ENCODE data around the gene CUBN. TPM values are rescaled to one million over a fixed set of nuclear protein-coding genes. Genes with fewer than 3 reads are reported as not detected.

The CUBN gene
- total RNA-seq (2021; fragmentation: NEBNext Ultra II Directional; extraction: Animal tissue kit (Norgen Biotek cat#: 25700)), result 1 to 10 TPM in 3 of 6 experiments, under 1 TPM in 3; 0.43 to 1.7 (median 1.2) TPM
- long read RNA-seq, partial matches to known transcripts, result 1 of 2 reads
- long read RNA-seq, other reads (novel, unspliced or antisense), result 1 of 2 reads

DNA sequence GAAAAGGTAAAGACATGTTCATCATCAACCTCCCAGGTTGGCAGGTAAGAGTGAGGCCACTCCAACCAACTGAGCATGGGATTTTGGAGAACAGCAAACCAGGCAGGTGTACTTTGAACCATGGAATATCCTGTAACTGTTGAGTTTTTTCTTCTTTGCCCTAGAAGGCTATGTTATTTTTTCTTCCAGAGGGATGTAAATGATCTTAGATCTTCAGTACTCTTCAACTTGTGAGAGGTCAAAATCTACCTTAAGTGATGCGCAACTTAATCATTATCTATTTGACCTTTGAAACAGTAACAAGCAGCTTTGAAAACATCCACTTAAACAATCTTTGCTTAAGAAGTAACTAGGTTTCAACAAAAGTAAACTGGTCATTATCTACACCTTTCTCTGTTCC, at the start of gene CUBN:
CUBN (minus strand) TSS at position 71 of the 400 bp plus-strand sequence; CDS start at position 25, 46 bp downstream.
- no peaks in the 10 kb centered on the region for H3K9me3 Mint-ChIP-seq
- no peak within 1 kb of the TSS for H3K27ac Mint-ChIP-seq
- peaks cover 1% of the 10 kb centered on the region for H3K27me3 Mint-ChIP-seq (ENCODE audit: insufficient read depth)
- H3K4me1 Mint-ChIP-seq (ENCODE audit: low read depth), result peaks cover 12% of the 10 kb centered on the region
- DNase-seq, result no peak
- no peaks in the 10 kb centered on the region for H3K36me3 Mint-ChIP-seq (ENCODE audit: low read depth)
- TF ChIP-seq, protein P1, sequence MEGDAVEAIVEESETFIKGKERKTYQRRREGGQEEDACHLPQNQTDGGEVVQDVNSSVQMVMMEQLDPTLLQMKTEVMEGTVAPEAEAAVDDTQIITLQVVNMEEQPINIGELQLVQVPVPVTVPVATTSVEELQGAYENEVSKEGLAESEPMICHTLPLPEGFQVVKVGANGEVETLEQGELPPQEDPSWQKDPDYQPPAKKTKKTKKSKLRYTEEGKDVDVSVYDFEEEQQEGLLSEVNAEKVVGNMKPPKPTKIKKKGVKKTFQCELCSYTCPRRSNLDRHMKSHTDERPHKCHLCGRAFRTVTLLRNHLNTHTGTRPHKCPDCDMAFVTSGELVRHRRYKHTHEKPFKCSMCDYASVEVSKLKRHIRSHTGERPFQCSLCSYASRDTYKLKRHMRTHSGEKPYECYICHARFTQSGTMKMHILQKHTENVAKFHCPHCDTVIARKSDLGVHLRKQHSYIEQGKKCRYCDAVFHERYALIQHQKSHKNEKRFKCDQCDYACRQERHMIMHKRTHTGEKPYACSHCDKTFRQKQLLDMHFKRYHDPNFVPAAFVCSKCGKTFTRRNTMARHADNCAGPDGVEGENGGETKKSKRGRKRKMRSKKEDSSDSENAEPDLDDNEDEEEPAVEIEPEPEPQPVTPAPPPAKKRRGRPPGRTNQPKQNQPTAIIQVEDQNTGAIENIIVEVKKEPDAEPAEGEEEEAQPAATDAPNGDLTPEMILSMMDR (IDR thresholded peaks at IDR 0.05), result no peak
- no peak within 1 kb of the TSS for H3K4me3 Mint-ChIP-seq

DNA sequence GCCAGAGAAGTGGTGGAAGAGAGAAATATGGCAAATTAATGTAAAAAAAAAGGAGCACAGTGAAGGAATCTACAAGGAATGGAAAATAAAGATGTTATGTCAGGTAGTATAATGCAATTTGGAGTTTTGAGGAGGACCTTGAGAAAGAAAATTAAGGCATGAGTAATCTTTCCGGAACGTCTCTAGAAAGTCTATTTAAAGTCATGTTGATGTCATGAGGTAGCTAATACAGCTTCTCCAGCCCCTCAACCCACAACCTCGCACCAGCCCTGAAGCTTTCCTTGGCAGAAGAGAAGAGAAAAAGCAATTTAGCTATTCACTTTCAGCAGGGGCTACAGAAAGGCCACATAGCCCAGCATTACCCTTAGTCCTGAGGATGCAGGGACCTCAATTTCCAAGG, 49.4 kb upstream of the CUBN start:
- TF ChIP-seq, protein P1 (IDR thresholded peaks at IDR 0.05), result no peak
- no peaks in the 10 kb centered on the region for H3K9me3 Mint-ChIP-seq
- no peak overlapping the region for H3K4me3 Mint-ChIP-seq
- H3K4me1 Mint-ChIP-seq (ENCODE audit: low read depth), result peaks cover 33% of the 10 kb centered on the region
- no peaks in the 10 kb centered on the region; the same call in 1 of the 2 replicates for H3K27me3 Mint-ChIP-seq (ENCODE audit: insufficient read depth)
- DNase-seq, result no peak
- no peaks in the 10 kb centered on the region for H3K36me3 Mint-ChIP-seq (ENCODE audit: low read depth)
- H3K27ac Mint-ChIP-seq, result no peak overlapping the region

DNA sequence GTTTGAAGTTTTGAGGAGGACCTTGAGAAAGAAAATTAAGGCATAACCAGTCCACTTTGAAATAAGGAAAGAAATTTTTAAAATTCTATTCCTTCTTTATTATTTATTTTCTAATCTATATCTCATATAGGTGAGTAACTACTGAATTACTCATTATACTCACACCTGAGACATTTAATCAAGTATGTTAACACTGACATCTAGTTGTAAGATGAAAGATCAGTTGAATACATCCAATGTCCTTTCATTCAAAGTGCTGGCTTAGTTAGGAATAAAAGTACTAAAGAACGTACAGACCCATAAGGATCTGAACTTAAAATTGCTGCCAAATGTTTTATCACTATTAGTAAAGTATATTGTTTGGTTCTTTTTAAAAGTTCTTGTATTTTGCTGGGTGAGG, 48.4 kb upstream of the CUBN start:
- Mint-ChIP-seq H3K27me3 (ENCODE audit: insufficient read depth) (no peaks in the 10 kb centered on the region; the same call in 1 of the 2 replicates), H3K27ac (no peak overlapping the region), H3K4me1 (ENCODE audit: low read depth) (peaks cover 33% of the 10 kb centered on the region), H3K9me3 (no peaks in the 10 kb centered on the region), H3K4me3 (no peak overlapping the region), H3K36me3 (ENCODE audit: low read depth) (peaks cover 4% of the 10 kb centered on the region; the same call in 1 of the 2 replicates)
- DNase-seq, result no peak
- TF ChIP-seq, protein P1 (IDR thresholded peaks at IDR 0.05), result no peak

DNA sequence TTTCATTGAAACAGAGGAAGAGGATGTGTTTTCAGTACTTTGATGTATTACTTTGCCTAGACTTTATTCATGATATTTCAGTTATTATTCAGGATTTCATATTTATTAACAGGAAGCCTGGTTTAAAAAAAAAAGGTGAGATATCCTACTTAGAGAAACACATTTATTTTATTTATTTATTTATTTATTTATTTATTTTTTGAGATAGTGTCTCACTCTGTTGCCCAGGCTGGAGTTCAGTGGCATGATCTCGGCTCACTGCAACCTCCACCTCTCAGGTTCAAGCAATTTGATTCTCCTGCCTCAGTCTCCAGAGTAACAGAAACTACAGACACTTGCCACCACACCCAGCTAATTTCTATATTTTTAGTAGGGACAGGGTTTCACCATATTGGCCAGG, 47.4 kb upstream of the CUBN start:
- peaks cover 4% of the 10 kb centered on the region; the same call in 1 of the 2 replicates for H3K36me3 Mint-ChIP-seq (ENCODE audit: low read depth)
- H3K27ac Mint-ChIP-seq, result no peak overlapping the region
- H3K9me3 Mint-ChIP-seq, result no peaks in the 10 kb centered on the region
- H3K4me3 Mint-ChIP-seq, result no peak overlapping the region
- H3K4me1 Mint-ChIP-seq (ENCODE audit: low read depth), result peaks cover 33% of the 10 kb centered on the region
- TF ChIP-seq, protein P1 (IDR thresholded peaks at IDR 0.05), result no peak
- no peaks in the 10 kb centered on the region; the same call in 1 of the 2 replicates for H3K27me3 Mint-ChIP-seq (ENCODE audit: insufficient read depth)
- DNase-seq, result no peak

DNA sequence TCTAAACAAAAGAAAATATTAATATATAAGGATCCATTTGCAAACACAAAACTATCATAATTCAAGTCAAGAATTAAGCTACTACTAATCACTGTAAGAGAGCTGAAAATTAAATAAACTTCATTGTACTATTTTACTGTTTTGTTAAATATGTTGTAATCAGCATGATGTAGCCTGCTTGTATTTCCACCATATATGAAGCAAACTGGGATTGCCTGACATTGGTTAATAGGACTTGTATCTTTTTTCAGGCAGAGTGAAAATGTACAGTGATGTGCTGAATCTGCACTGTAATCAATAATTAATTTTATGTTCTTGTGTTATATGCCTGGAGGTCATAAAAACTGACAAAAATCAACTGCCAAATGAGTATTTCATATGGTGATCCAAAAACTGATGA, 46.5 kb upstream of the CUBN start:
- no peaks in the 10 kb centered on the region for H3K9me3 Mint-ChIP-seq

More for the DNA sequence above, 46.5 kb upstream of the CUBN start:
- DNase-seq, result no peak
- H3K27me3 Mint-ChIP-seq (ENCODE audit: insufficient read depth), result no peaks in the 10 kb centered on the region; the same call in 1 of the 2 replicates
- H3K4me3 Mint-ChIP-seq, result no peak overlapping the region
- peaks cover 4% of the 10 kb centered on the region; the same call in 1 of the 2 replicates for H3K36me3 Mint-ChIP-seq (ENCODE audit: low read depth)
- H3K27ac Mint-ChIP-seq, result peak overlapping the region; percentile 29; the same call in 1 of the 2 replicates
- TF ChIP-seq, protein P1 (IDR thresholded peaks at IDR 0.05), result no peak
- peaks cover 38% of the 10 kb centered on the region for H3K4me1 Mint-ChIP-seq (ENCODE audit: low read depth)

Measured in HFFc6 (cell line).